Left hindlimb (tissue), 1 donor: ENCODE results near the gene NR4A2.
"Not testable (repeated sequence)": the region's sequence is repeated elsewhere in the genome, so short reads cannot be mapped to it uniquely, and the experiment has no call there.

ENCODE experiments used
- DNase-seq: peaks from one replicate; pipeline ENCODE4 v3.0.0-alpha.2; 2018

The NR4A2 gene

DNA sequence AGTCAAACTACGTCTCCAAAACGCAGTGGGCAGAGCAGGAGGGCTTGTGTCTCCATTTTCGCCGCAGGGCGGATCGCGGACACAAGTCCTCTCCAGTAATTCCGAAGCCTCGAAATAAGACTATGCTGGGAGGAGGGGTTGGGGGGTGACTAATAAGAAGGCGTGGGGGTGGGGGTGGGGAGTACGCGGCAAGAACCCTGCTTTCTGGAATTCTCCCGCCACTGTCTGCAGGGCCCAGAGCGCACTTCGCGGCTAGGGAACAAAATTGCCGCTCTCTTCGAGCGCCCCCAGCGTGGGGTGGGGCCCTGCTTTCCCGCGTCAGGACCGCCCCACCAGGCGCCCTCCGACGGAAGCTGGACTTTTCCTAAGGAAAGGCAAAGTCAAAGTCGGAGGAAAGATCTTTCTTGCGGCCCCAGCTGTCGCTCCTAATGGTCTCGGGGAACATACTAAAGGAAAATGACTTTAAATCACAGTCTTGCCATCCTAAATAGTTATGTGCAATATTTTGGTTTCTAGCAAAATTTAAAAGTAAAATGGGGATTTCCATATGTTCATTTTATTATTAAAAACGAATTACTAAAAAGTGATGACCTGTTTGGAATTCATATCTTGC, 11.9 kb downstream of the NR4A2 start:
- peak; percentile 59 for DNase-seq

- peak; percentile 60 for DNase-seq
Observed at GRCh38 chr2:156319811-156320485, 12.6 kb downstream of the NR4A2 start.

DNA sequence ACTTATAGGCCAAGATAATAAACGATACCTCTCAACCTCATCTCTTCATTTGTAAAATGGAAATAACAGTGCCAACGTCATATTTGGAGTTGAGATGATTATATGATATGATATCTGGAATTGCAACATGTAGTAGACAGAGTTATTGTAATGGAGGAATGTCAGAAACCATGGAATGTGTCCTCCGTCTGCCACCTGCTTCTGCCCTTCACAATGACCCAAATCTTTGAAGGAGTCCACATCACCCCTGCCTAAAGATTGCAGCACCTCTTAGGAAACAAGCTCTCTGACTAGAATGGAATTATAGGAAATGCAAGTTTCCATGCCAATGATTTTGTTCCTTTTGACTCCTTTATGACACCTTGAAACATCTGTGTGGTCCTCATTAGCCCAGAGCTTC, 14.9 kb downstream of the NR4A2 start:
- no peak for DNase-seq

DNA sequence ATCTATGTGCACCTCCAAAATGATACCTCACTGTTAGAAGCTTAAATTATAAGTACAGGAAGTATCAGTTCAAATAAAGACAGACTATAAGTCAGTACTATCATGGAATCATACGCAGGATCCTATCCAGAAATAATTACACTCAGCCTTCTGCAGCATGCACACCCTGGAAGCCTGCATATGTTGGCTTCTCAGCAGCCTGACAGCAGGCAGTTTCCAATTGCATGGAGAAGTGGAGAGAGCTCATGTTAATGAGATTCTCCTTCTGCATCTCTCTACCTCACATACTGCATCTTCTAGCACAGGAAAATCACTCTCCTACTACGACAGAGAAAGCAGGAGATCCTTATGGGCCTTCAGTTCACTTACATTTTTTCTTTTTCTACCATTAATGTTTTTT, 20.5 kb downstream of the NR4A2 start:
- DNase-seq: no peak

DNA sequence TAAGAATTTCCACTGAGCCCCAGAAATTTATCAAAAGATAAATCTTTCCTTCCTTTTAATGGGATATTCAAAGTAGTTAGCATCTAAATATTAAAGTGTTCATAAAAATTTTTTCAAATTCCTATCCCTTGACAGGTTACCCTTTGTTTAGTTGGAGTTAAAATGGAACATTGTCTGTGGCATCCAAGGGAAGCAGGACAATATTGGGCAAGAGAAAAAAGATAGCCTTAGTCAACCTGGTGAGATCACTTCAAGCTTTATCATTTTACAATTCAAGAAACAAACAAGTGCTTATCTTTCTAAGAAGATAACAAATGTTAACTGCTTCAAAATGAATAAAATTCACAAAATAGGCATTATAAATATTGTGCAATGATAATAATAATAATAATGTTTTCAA, 21.7 kb downstream of the NR4A2 start:
- no peak for DNase-seq

DNA sequence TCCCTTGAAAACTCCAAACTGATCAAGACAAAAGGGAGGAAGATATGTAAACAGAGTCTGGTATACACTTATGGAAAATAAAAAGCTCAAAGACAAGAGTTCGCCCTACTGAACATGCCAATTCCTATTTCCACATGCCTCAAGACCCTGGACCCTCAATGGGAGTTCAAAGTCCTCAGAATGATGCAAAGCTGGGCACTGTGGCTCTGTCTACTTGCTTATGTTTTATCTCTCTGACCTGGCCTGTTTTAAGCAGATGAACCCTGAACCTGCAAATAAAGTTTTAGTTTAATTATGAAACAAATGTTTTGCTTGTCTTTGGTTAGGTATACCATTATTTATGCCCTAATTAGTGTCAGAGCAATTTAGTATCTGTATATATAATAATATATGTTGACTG, 22.6 kb downstream of the NR4A2 start:
- DNase-seq: no peak

DNA sequence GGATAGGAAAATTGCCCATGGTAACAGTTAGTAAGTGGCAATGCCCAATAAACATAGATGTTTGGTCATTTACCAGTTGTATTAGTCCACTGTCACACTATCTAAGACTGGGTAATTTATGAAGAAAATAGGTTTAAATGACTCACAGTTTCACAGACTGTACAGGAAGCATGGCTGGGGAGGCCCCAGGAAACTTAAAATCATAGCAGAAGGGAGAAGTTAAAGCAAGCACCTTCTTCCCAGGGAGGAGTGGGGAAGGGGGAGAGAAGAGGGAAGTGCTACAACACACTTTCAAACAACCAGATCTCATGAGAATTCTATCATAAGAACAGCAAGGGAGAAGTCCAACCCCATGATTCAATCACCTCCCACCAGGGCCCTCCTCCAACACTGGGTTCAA, 23.4 kb downstream of the NR4A2 start:
- DNase-seq: no peak

GRCh38 chr2:156306821-156307220, 25.7 kb downstream of the NR4A2 start:
- DNase-seq: no peak

GRCh38 chr2:156305121-156305520, 27.4 kb downstream of the NR4A2 start:
- no peak for DNase-seq

GRCh38 chr2:156300337-156300736, 32.2 kb downstream of the NR4A2 start:
- DNase-seq: no peak

DNA sequence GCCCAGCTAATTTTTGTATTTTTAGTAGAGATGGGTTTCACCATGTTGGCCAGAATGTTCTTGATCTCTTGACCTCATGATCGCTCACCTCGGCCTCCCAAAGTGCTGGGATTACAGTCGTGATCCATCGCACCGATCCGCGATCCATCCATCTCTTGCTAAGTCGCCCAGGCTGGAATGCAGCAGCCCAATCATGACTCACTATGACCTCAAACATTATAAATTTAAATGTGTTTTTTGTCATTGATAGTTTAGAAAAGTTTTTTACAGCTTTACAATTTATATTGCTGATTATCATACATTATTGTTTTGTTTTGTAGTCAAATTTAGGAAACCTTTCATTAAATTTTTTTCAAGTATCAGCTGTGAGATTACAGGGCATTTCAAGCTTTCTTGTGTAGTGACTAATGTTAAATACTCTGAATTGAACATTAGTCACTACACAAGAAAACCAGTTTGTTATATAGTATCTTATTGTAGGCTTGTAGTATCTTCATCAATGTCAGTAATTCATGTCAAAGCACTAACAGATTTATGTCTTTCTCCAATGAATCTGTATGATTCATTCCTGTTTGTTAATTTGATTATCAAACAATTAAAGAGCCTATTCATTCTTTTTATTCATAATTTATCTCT, 37.5 kb downstream of the NR4A2 start:
- no peak for DNase-seq

DNA sequence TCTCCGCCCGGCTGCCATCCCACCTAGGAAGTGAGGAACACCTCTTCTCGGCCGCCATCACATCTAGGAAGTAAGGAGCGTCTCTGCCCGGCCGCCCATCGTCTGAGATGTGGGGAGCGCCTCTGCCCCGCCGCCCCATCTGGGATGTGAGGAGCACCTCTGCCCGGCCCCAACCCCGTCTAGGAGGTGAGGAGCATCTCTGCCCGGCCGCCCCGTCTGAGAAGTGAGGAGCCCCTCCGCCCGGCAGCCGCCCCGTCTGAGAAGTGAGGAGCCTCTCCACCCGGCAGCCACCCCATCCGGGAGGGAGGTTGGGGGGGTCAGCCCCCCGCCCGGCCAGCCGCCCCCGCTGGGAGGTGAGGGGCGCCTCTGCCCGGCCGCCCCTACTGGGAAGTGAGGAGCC, 39.1 kb downstream of the NR4A2 start:
- not testable (repeated sequence) for DNase-seq

- DNase-seq: peak; percentile 37
Observed at GRCh38 chr2:156279446-156280150, 52.9 kb downstream of the NR4A2 start.
